OCI-LY1 (cell line): Measurements from ENCODE around the gene ABTB2.

Source experiments
- H2AFZ ChIP-seq: fragments of 200-600 bp; sonication (generic), shearing (Covaris generic); 2 replicates; pipeline ENCODE4 v1.6.0; 2014; ENCODE audit warnings: antibody characterized with exemption, mild to moderate bottlenecking, low read length
- H3F3A ChIP-seq: fragments of 200-600 bp; sonication (generic), shearing (Covaris generic); 2 replicates; pipeline ENCODE4 v1.6.0; 2014; ENCODE audit warnings: mild to moderate bottlenecking, antibody characterized with exemption, low read length, moderate library complexity; ENCODE audit not compliant: insufficient read depth
- H3K27ac ChIP-seq: fragments of 200-600 bp; sonication (generic); 2 replicates; pipeline ENCODE4 v1.5.1; 2014; ENCODE audit warnings: low read length, mixed run types, mild to moderate bottlenecking, low read depth; ENCODE audit not compliant: poor library complexity, severe bottlenecking
- H3K27me3 ChIP-seq: fragments of 200-600 bp; sonication (generic); 2 replicates; pipeline ENCODE4 v1.6.0; 2014; ENCODE audit warnings: antibody characterized with exemption, mild to moderate bottlenecking, low read length, moderate library complexity; ENCODE audit not compliant: insufficient read depth
- H3K36me3 ChIP-seq: fragments of 200-600 bp; sonication (generic); 2 replicates; pipeline ENCODE4 v1.6.1; 2014; ENCODE audit warnings: mild to moderate bottlenecking, antibody characterized with exemption, low read length, moderate library complexity, mixed read lengths; ENCODE audit not compliant: insufficient read depth
- H3K4me1 ChIP-seq: fragments of 200-600 bp; sonication (generic); 2 replicates; pipeline ENCODE4 v1.5.1; 2014; ENCODE audit warnings: mild to moderate bottlenecking, low read length, moderate library complexity; ENCODE audit not compliant: insufficient read depth, severe bottlenecking
- H3K4me2 ChIP-seq: fragments of 200-600 bp; sonication (generic), shearing (Covaris generic); 2 replicates; pipeline ENCODE4 v1.6.1; 2014; ENCODE audit warnings: low read length
- H3K4me3 ChIP-seq: fragments of 200-600 bp; sonication (generic); 2 replicates; pipeline ENCODE4 v1.5.1; 2014; ENCODE audit warnings: low read length, low read depth, mild to moderate bottlenecking, mixed read lengths; ENCODE audit not compliant: poor library complexity, severe bottlenecking
- H3K79me2 ChIP-seq: fragments of 200-600 bp; shearing (Covaris generic); 2 replicates; pipeline ENCODE4 v1.6.1; 2016; ENCODE audit warnings: mixed run types, low read length, mixed read lengths; ENCODE audit not compliant: insufficient read depth
- H3K9ac ChIP-seq: fragments of 200-600 bp; sonication (generic), shearing (Covaris generic); 2 replicates; pipeline ENCODE4 v1.6.1; 2014; ENCODE audit warnings: mild to moderate bottlenecking, low read length, mixed read lengths
- H3K9me2 ChIP-seq: fragments of 200-600 bp; sonication (generic), shearing (Covaris generic); 2 replicates; pipeline ENCODE4 v1.6.1; 2014; ENCODE audit warnings: low read depth, mild to moderate bottlenecking, low read length, mixed read lengths
- H3K9me3 ChIP-seq: fragments of 200-600 bp; shearing (Covaris generic); 2 replicates; pipeline ENCODE4 v1.6.1; 2014; ENCODE audit warnings: low read length, mixed read lengths
- H4K20me1 ChIP-seq: fragments of 200-600 bp; sonication (generic), shearing (Covaris generic); 2 replicates; pipeline ENCODE4 v1.6.0; 2016; ENCODE audit warnings: mild to moderate bottlenecking, low read length; ENCODE audit not compliant: insufficient read depth
- CTCF ChIP-seq: fragments of 200-600 bp; sonication (generic), shearing (Covaris generic); IDR thresholded peaks from 2 replicates; pipeline ENCODE4 v1.5.1; 2017; ENCODE audit warnings: mild to moderate bottlenecking, antibody characterized with exemption, low read length, moderate library complexity, mixed read lengths
- EZH2 ChIP-seq: fragments of 200-600 bp; sonication (generic), shearing (Covaris generic); IDR thresholded peaks from 2 replicates; pipeline ENCODE4 v1.8.0; 2017; ENCODE audit warnings: borderline replicate concordance, mixed run types, mild to moderate bottlenecking, antibody characterized with exemption, low read length, moderate library complexity, mixed read lengths

ABTB2 gene

GRCh38 chr11:34162856-34163255 lies 195.0 kb downstream of the ABTB2 start:
- no peaks in the 10 kb centered on the region for H3F3A ChIP-seq
- no peaks in the 10 kb centered on the region for H3K36me3 ChIP-seq
- no peak overlapping the region for H3K4me3 ChIP-seq
- TF ChIP-seq CTCF (no peak), EZH2 (no peak)
- no peaks in the 10 kb centered on the region for H3K9me2 ChIP-seq
- H3K9ac ChIP-seq: no peak overlapping the region
- H3K79me2 ChIP-seq: no peaks in the 10 kb centered on the region
- no peak overlapping the region for H2AFZ ChIP-seq
- no peaks in the 10 kb centered on the region for H3K27me3 ChIP-seq
- no peak overlapping the region for H3K4me2 ChIP-seq
- H3K27ac ChIP-seq: no peak overlapping the region
- H3K9me3 ChIP-seq: no peaks in the 10 kb centered on the region
- no peaks in the 10 kb centered on the region for H3K4me1 ChIP-seq
- no peaks in the 10 kb centered on the region for H4K20me1 ChIP-seq

GRCh38 chr11:34162493-34162820 lies 195.4 kb downstream of the ABTB2 start:
- TF ChIP-seq EZH2: no peak
- TF ChIP-seq CTCF: no peak

GRCh38 chr11:34161812-34162492 lies 195.9 kb downstream of the ABTB2 start:
- Histone ChIP-seq H3K36me3 (no peaks in the 10 kb centered on the region), H2AFZ (no peak overlapping the region), H3F3A (no peaks in the 10 kb centered on the region), H3K79me2 (no peaks in the 10 kb centered on the region), H3K9me3 (no peaks in the 10 kb centered on the region), H3K27me3 (no peaks in the 10 kb centered on the region), H3K4me2 (no peak overlapping the region), H3K4me1 (no peaks in the 10 kb centered on the region), H4K20me1 (no peaks in the 10 kb centered on the region), H3K9ac (no peak overlapping the region), H3K4me3 (no peak overlapping the region), H3K27ac (no peak overlapping the region), H3K9me2 (no peaks in the 10 kb centered on the region)
- TF ChIP-seq CTCF (no peak), EZH2 (no peak)

More at GRCh38 chr11:34162493-34162820, 195.4 kb downstream of the ABTB2 start:
- Histone ChIP-seq H3K4me2 (no peak overlapping the region), H3F3A (no peaks in the 10 kb centered on the region), H3K79me2 (no peaks in the 10 kb centered on the region), H3K4me3 (no peak overlapping the region), H3K9me2 (no peaks in the 10 kb centered on the region), H4K20me1 (no peaks in the 10 kb centered on the region), H3K36me3 (no peaks in the 10 kb centered on the region), H3K27ac (no peak overlapping the region), H2AFZ (no peak overlapping the region), H3K9me3 (no peaks in the 10 kb centered on the region), H3K27me3 (no peaks in the 10 kb centered on the region), H3K9ac (no peak overlapping the region), H3K4me1 (no peaks in the 10 kb centered on the region)
